ENCODE results near the gene IGHMBP2. TPM values are rescaled to one million over a fixed set of nuclear protein-coding genes. Genes with fewer than 3 reads are reported as not detected.

IGHMBP2 gene
- total RNA-seq, 4 donors from 2014 or later, result 25.2 to 195 (median 111) TPM

DNA sequence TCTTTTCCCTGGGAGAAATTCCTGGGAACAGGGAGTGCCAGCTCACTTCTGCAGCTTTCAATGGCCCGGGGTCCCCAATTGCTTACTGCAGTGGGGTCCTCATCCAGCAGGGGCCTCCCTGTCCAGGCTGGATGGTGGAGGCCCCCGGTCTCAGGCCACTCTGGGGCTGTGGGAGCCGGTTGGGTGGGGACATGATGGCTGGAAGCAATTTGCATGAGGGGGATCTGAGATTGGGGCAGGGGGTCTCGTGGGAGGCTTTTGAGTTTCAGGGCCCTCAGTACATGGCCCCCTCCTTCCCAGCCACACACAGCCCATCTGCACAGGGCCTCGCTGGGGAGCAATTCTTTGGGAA lies 51.9 kb downstream of the IGHMBP2 start:
- Histone ChIP-seq H3K36me3 (no peaks in the 10 kb centered on the region), H3K4me3 (no peak overlapping the region), H3K4me1 (peaks cover 6 to 17% (median 15%) of the 10 kb centered on the region in 4 donors), H3K9me3 (no peaks in the 10 kb centered on the region), H3K27me3 (no peaks in the 10 kb centered on the region), H3K27ac (peak overlapping the region; percentile 50 to 85 (median 73))
- in situ Hi-C loops (cut with MboI; ENCODE audit: low pct_ligation_motif_present in 1 of 4, low pct_unique_long_range_greater_than_20kb in 1 of 4, low sequenced_read_pairs in 3 of 4), result no loop called here
- intact Hi-C loops (cut with DNase I; ENCODE audit: low total_unique reads), result no loop called here
- no peak for TF ChIP-seq POLR2AphosphoS5 (IDR thresholded peaks at IDR 0.05)
- TF ChIP-seq, protein P1, sequence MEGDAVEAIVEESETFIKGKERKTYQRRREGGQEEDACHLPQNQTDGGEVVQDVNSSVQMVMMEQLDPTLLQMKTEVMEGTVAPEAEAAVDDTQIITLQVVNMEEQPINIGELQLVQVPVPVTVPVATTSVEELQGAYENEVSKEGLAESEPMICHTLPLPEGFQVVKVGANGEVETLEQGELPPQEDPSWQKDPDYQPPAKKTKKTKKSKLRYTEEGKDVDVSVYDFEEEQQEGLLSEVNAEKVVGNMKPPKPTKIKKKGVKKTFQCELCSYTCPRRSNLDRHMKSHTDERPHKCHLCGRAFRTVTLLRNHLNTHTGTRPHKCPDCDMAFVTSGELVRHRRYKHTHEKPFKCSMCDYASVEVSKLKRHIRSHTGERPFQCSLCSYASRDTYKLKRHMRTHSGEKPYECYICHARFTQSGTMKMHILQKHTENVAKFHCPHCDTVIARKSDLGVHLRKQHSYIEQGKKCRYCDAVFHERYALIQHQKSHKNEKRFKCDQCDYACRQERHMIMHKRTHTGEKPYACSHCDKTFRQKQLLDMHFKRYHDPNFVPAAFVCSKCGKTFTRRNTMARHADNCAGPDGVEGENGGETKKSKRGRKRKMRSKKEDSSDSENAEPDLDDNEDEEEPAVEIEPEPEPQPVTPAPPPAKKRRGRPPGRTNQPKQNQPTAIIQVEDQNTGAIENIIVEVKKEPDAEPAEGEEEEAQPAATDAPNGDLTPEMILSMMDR (IDR thresholded peaks at IDR 0.05), result peak in 1 of 5 experiments; percentile 4
- no peak for DNase-seq
- 0% methylated on average over 2 of the region's 5 CpGs; no CpG with 5 or more reads in 1 of the 2 donors for WGBS, 2 donors (ENCODE audit: low coverage in 1 of 2)

DNA sequence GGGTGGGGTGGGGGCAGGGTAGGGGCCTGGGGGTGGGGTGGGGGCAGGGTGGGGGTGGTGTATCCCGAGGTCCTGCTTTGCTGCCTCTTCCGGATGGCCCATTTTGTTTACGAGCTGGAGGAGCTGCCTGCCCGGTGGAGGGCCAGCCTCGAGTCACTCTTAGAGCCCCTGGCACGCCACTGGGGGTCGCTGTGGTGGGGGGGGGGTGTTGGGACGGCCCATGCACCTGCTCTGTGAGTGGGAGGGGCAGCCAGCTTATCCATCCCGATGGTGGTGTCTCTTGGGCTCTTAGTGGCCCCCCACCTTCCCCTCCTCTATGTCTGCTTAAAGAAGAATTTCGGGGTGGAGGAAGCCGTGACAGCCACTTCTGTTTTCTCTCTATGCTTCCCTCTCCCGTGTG lies 52.5 kb downstream of the IGHMBP2 start:
- H3K27me3 ChIP-seq, result no peaks in the 10 kb centered on the region
- H3K27ac ChIP-seq, result peak overlapping the region; percentile 41 to 85 (median 64)
- TF ChIP-seq EP300 (IDR thresholded peaks at IDR 0.05; ENCODE audit: low read depth), result no peak
- TF ChIP-seq POLR2A (IDR thresholded peaks at IDR 0.05), result no peak
- TF ChIP-seq, protein P1 (IDR thresholded peaks at IDR 0.05), result peak in 2 of 5 experiments; percentile 12
- TF ChIP-seq POLR2AphosphoS5 (IDR thresholded peaks at IDR 0.05), result no peak
- no peaks in the 10 kb centered on the region for H3K36me3 ChIP-seq
- in situ Hi-C loops (cut with MboI; ENCODE audit: low pct_ligation_motif_present in 1 of 4, low pct_unique_long_range_greater_than_20kb in 1 of 4, low sequenced_read_pairs in 3 of 4) (no loop called here), intact Hi-C loops (cut with DNase I; ENCODE audit: low total_unique reads) (no loop called here)
- H3K9me3 ChIP-seq, result no peaks in the 10 kb centered on the region
- H3K4me3 ChIP-seq, result no peak overlapping the region
- WGBS, 2 donors (ENCODE audit: low coverage in 1 of 2), result 10% methylated on average over 12 of the region's 12 CpGs; no CpG with 5 or more reads in 1 of the 2 donors
- DNase-seq, result no peak
- peaks cover 6 to 17% (median 15%) of the 10 kb centered on the region in 4 donors for H3K4me1 ChIP-seq

DNA sequence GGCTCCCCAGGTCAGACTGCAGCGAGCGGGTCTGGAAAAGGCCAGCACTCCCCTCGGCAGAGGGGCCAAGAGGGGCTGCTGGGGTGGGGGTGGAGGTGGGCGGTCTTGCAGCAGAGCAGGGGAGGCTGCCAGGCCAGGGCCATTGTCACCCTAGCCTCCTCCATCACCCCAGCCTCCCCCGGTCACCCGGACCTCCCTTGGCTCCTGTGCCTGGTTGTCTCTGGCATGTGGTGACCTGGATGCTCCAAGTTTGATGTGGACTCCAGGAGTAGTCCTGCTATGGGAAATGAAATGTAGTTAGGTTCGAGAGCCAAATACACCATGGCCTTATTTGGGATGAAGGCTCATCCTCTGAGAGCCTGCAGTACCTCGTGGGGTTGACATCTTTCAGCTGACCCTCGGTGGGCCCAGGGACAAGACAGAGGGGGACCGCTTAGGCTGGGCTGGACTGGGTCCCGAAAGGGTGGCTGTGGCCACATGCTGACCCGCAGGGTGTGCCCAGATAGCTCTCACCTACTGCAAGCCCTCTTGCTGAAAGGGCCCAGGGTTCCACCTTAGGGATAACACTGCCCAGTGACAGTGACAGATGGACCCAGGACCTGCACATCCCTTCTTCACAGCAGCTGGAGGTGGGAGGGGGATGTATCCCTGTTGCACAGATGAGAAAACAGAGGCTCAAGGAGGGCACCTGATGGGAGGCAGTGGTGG lies 53.0 kb downstream of the IGHMBP2 start:
- H3K4me3 ChIP-seq, result no peak overlapping the region
- intact Hi-C loops (cut with DNase I; ENCODE audit: low total_unique reads) (no loop called here), in situ Hi-C loops (cut with MboI; ENCODE audit: low pct_ligation_motif_present in 1 of 4, low pct_unique_long_range_greater_than_20kb in 1 of 4, low sequenced_read_pairs in 3 of 4) (no loop called here)
- TF ChIP-seq POLR2A (IDR thresholded peaks at IDR 0.05), result no peak
- no peak for TF ChIP-seq EP300 (IDR thresholded peaks at IDR 0.05; ENCODE audit: low read depth)
- no peak for TF ChIP-seq POLR2AphosphoS5 (IDR thresholded peaks at IDR 0.05)
- TF ChIP-seq, protein P1 (IDR thresholded peaks at IDR 0.05), result no peak
- H3K9me3 ChIP-seq, result no peaks in the 10 kb centered on the region
- H3K4me1 ChIP-seq, result peaks cover 6 to 17% (median 15%) of the 10 kb centered on the region in 4 donors
- no peaks in the 10 kb centered on the region for H3K27me3 ChIP-seq
- H3K27ac ChIP-seq, result peak overlapping the region; percentile 41 to 85 (median 64)
- no peak for DNase-seq
- WGBS, 2 donors (ENCODE audit: low coverage in 1 of 2), result 73% methylated on average over 12 of the region's 12 CpGs; no CpG with 5 or more reads in 1 of the 2 donors
- H3K36me3 ChIP-seq, result no peaks in the 10 kb centered on the region

- no peak overlapping the region for H3K4me3 ChIP-seq
- no peaks in the 10 kb centered on the region for H3K27me3 ChIP-seq
- H3K4me1 ChIP-seq, result peaks cover 6 to 17% (median 15%) of the 10 kb centered on the region in 4 donors
- no peaks in the 10 kb centered on the region for H3K36me3 ChIP-seq
- no peak overlapping the region for H3K27ac ChIP-seq
- intact Hi-C loops (cut with DNase I; ENCODE audit: low total_unique reads) (no loop called here), in situ Hi-C loops (cut with MboI; ENCODE audit: low pct_ligation_motif_present in 1 of 4, low pct_unique_long_range_greater_than_20kb in 1 of 4, low sequenced_read_pairs in 3 of 4) (no loop called here)
- TF ChIP-seq, protein P1 (IDR thresholded peaks at IDR 0.05), result no peak
- TF ChIP-seq EP300 (IDR thresholded peaks at IDR 0.05; ENCODE audit: low read depth), result no peak
- no peak for TF ChIP-seq POLR2A (IDR thresholded peaks at IDR 0.05)
- H3K9me3 ChIP-seq, result no peaks in the 10 kb centered on the region
- 40 to 89% methylated on average over 1 to 9 of the region's 9 CpGs for WGBS, 2 donors (ENCODE audit: low coverage in 1 of 2)
- DNase-seq, result no peak
Observed at GRCh38 chr11:68958211-68958610, 54.5 kb downstream of the IGHMBP2 start.
